Pancreas (tissue), 10 donors: Measurements from ENCODE around the gene PRM2. TPM values are rescaled to one million over a fixed set of nuclear protein-coding genes. Genes with fewer than 3 reads are reported as not detected.
"Not testable (repeated sequence)": the region's sequence is repeated elsewhere in the genome, so short reads cannot be mapped to it uniquely, and the experiment has no call there.

Experiments
- ATAC-seq, 4 donors: fragments of 200-7000 bp; cut with Tn5 transposase; one replicate each; pipeline versions ENCODE4 v1.8.0 to v1.9.1; 2020; ENCODE audit warnings: mild to moderate bottlenecking in 4 of 4, moderate library complexity in 4 of 4
- DNase-seq, 6 donors: peaks; one replicate each; pipeline ENCODE4 v3.0.0-alpha.2; 2020
- FAIRE-seq: peaks from 2 replicates; lab custom pipeline; 2012; peaks lifted over from hg19 to GRCh38; lab: Jason Lieb, UNC
- H3K27ac ChIP-seq, 4 donors: fragments of 200-600 bp; sonication (generic); 1 replicate in 3 of 4; 2 replicates in 1 of 4; pipeline versions ENCODE4 v1.5.0 to v1.8.0; 2020
- H3K27me3 ChIP-seq, 4 donors: fragments of 200-600 bp; one replicate each; pipeline ENCODE4 v1.8.0; 2021
- H3K36me3 ChIP-seq, 3 donors: fragments of 200-600 bp; sonication (generic) in 1 of 3; one replicate each; pipeline versions ENCODE4 v1.5.0 to v1.8.0; 2020 to 2021
- H3K4me1 ChIP-seq, 3 donors: fragments of 200-600 bp; one replicate each; pipeline ENCODE4 v1.8.0; 2021
- H3K4me3 ChIP-seq, 4 donors: fragments of 200-600 bp; sonication (generic) in 2 of 4; one replicate each; pipeline versions ENCODE4 v1.5.0 to v1.8.0; 2020 to 2021
- H3K9me3 ChIP-seq, 4 donors: fragments of 200-600 bp; one replicate each; pipeline ENCODE4 v1.8.0; 2021
- CTCF ChIP-seq, 4 donors: fragments of 200-600 bp; sonication (generic) in 3 of 4; IDR thresholded peaks; one replicate each; pipeline versions ENCODE4 v1.5.0 to v1.8.0; 2021; ENCODE audit warnings: antibody characterized with exemption in 4 of 4
- WGBS, 2 donors: extraction: QIAGEN DNeasy Blood & Tissue Kit; methylation state at CpG; one replicate each; pipeline ENCODE4 v1.1.7; 2013; 5-methylcytosine and 5-hydroxymethylcytosine counted together
- intact Hi-C, 3 donors: fragments of 100-400 bp; cut with DNase I; formaldehyde crosslinking; loops; one replicate each; pipeline versions ENCODE4 v1.11.1 to v1.14.2; 2022
- polyA plus RNA-seq, 2 donors: library from polyadenylated mRNA; stranded (reverse); fragments of 200-250 nt; gene quantifications; one replicate each; pipeline ENCODE4 v1.2.3, GENCODE V29; 2013
- total RNA-seq, 6 donors: library from RNA; stranded (reverse); fragmentation: NEBNext Ultra II Directional in 4 of 6; extraction: Animal tissue kit (Norgen Biotek cat#: 25700) in 4 of 6; gene quantifications; one replicate each; pipeline versions ENCODE4 v1.2.1 to v1.2.4, GENCODE V29; 2021 to 2023
- donor health status: healthy with polysubstance abuse.
- donor health status: DM: no; HTN: no; CAD: no; lungs with moderate emphysema.
- donor health status: DM: no; HTN: no; CAD: no.
- donor health status: control.
- donor health status: control.
- donor health status: Bipolar disorder and iron deficiency.
- donor health status: DM: yes; HTN: yes; CAD: no.
- donor health status: DM: no; HTN: no; CAD: no.
- donor health status: DM: no; HTN: no; CAD: no.
- donor health status: DM: yes; HTN: yes; CAD: no.

Gene PRM2
- total and polyA plus RNA-seq, 8 donors = not detected

DNA sequence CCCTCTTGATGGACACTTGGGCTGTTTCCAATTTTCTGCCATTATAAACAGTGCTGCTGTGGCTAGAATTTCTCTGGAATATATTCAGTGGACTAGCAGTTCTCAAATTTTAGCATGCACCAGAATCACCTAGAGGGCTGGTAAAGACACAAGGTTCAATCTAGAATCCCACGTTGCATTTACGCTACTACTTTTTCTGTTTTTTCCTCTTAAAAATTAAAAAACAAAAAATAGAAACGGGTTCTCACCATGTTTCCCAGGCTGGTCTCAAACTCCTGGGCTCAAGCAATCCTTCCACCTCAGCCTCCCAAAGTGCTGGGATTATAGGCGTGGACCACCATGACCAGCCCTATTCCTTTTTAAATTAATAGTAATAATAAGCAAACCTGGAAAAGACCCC, 19.4 kb upstream of the PRM2 start:
- H3K27me3 ChIP-seq = no peaks in the 10 kb centered on the region
- no peaks in the 10 kb centered on the region for H3K36me3 ChIP-seq
- intact Hi-C loops = no loop called here
- H3K27ac ChIP-seq = no peak overlapping the region
- no peaks in the 10 kb centered on the region for H3K9me3 ChIP-seq
- no peak for ATAC-seq
- no peak for FAIRE-seq
- peaks cover 12 to 23% (median 16%) of the 10 kb centered on the region in 3 donors for H3K4me1 ChIP-seq
- no peak for DNase-seq
- no peak for TF ChIP-seq CTCF (IDR thresholded peaks at IDR 0.05)
- no peak overlapping the region for H3K4me3 ChIP-seq
- 89 to 92% methylated on average over 4 of the region's 4 CpGs for WGBS, 2 donors

- DNase-seq (no peak), FAIRE-seq (no peak), ATAC-seq (no peak)
- no peaks in the 10 kb centered on the region for H3K27me3 ChIP-seq
- H3K36me3 ChIP-seq = no peaks in the 10 kb centered on the region
- H3K4me1 ChIP-seq = peaks cover 9 to 13% (median 10%) of the 10 kb centered on the region in 3 donors
- WGBS, 2 donors = 73 to 83% methylated on average over 7 of the region's 7 CpGs
- H3K27ac ChIP-seq = no peak overlapping the region
- intact Hi-C loops = no loop called here
- no peak for TF ChIP-seq CTCF (IDR thresholded peaks at IDR 0.05)
- no peak overlapping the region for H3K4me3 ChIP-seq
- no peaks in the 10 kb centered on the region for H3K9me3 ChIP-seq
Measured at GRCh38 chr16:11292076-11292748, 15.9 kb upstream of the PRM2 start.

GRCh38 chr16:11291091-11291703, 14.9 kb upstream of the PRM2 start:
- ATAC-seq (no peak), DNase-seq (no peak), FAIRE-seq (no peak)
- no peaks in the 10 kb centered on the region for H3K27me3 ChIP-seq
- 74 to 82% methylated on average over 10 of the region's 10 CpGs for WGBS, 2 donors
- TF ChIP-seq CTCF (IDR thresholded peaks at IDR 0.05) = no peak
- no peaks in the 10 kb centered on the region for H3K9me3 ChIP-seq
- peaks cover 0 to 3% (median 0%) of the 10 kb centered on the region in 3 donors for H3K4me1 ChIP-seq
- intact Hi-C loops = no loop called here
- H3K4me3 ChIP-seq = no peak overlapping the region
- H3K36me3 ChIP-seq = no peaks in the 10 kb centered on the region
- no peak overlapping the region for H3K27ac ChIP-seq

- no peak for DNase-seq
- WGBS, 2 donors = 80 to 87% methylated on average over 8 of the region's 8 CpGs
- Histone ChIP-seq H3K4me3 (no peak overlapping the region), H3K27me3 (no peaks in the 10 kb centered on the region), H3K36me3 (no peaks in the 10 kb centered on the region), H3K9me3 (no peaks in the 10 kb centered on the region), H3K27ac (no peak overlapping the region), H3K4me1 (no peaks in the 10 kb centered on the region)
- TF ChIP-seq CTCF (IDR thresholded peaks at IDR 0.05) = no peak
- no peak for ATAC-seq
- intact Hi-C loops = no loop called here
- no peak for FAIRE-seq
Measured at GRCh38 chr16:11290102-11290893, 14.0 kb upstream of the PRM2 start.

- WGBS, 2 donors = 88 to 93% methylated on average over 4 of the region's 4 CpGs
Measured at GRCh38 chr16:11289696-11290095, 13.4 kb upstream of the PRM2 start.

More at GRCh38 chr16:11289696-11290095, 13.4 kb upstream of the PRM2 start:
- DNase-seq, H3K4me3 ChIP-seq, H3K36me3 ChIP-seq, H3K4me1 ChIP-seq, H3K27me3 ChIP-seq, FAIRE-seq, H3K27ac ChIP-seq, ATAC-seq, H3K9me3 ChIP-seq, intact Hi-C loops: not testable (repeated sequence)
